Gastrocnemius medialis (tissue), 4 donors: ENCODE measurements around the gene PYGO2. TPM values are rescaled to one million over a fixed set of nuclear protein-coding genes. Genes with fewer than 3 reads are reported as not detected.
"Not testable (repeated sequence)": the region's sequence is repeated elsewhere in the genome, so short reads cannot be mapped to it uniquely, and the experiment has no call there.

Experiments
- ATAC-seq, 2 donors: fragments of 150-250 bp; one replicate each; pipeline ENCODE4 v1.9.1; 2016
- DNase-seq, 2 donors: peaks; one replicate each; pipeline ENCODE4 v3.0.0-alpha.2; 2019
- H3K27ac ChIP-seq, 4 donors: fragments of 200-600 bp; sonication (generic); 1 replicate in 1 of 4; 2 replicates in 3 of 4; pipeline ENCODE4 v1.5.1; 2016 to 2018; ENCODE audit warnings: mild to moderate bottlenecking in 2 of 4, moderate library complexity in 1 of 4
- H3K27me3 ChIP-seq, 3 donors: fragments of 200-600 bp; sonication (generic) in 2 of 3; 1 replicate in 1 of 3; 2 replicates in 2 of 3; pipeline versions ENCODE4 v1.5.1 to v1.6.0; 2016 to 2019; ENCODE audit warnings: mild to moderate bottlenecking in 1 of 3, moderate library complexity in 1 of 3
- H3K36me3 ChIP-seq, 2 donors: fragments of 200-600 bp; sonication (generic) in 1 of 2; one replicate each; pipeline ENCODE4 v1.5.1; 2017 to 2018
- H3K4me1 ChIP-seq, 2 donors: fragments of 200-600 bp; sonication (generic) in 1 of 2; one replicate each; pipeline ENCODE4 v1.5.1; 2016 to 2017; ENCODE audit warnings: mild to moderate bottlenecking in 2 of 2
- H3K4me3 ChIP-seq, 4 donors: fragments of 200-600 bp; sonication (generic) in 3 of 4; 1 replicate in 1 of 4; 2 replicates in 3 of 4; pipeline ENCODE4 v1.5.1; 2016 to 2019; ENCODE audit warnings: mild to moderate bottlenecking in 2 of 4
- H3K9me3 ChIP-seq, 3 donors: fragments of 200-600 bp; sonication (generic) in 2 of 3; 1 replicate in 1 of 3; 2 replicates in 2 of 3; pipeline ENCODE4 v1.5.1; 2016 to 2019
- CTCF ChIP-seq, 5 experiments: fragments of 450-650 bp in 3 of 5; fragments of 200-600 bp in 2 of 5; sonication (generic) in 2 of 5; IDR thresholded peaks in 4 of 5; conservative IDR thresholded peaks in 1 of 5; 1 replicate in 4 of 5; 2 replicates in 1 of 5; pipeline ENCODE4 v1.5.1; 2016 to 2019; ENCODE audit warnings: antibody characterized with exemption in 5 of 5, mild to moderate bottlenecking in 3 of 5, moderate library complexity in 3 of 5
- POLR2A ChIP-seq, 2 donors: fragments of 450-650 bp; IDR thresholded peaks; one replicate each; pipeline ENCODE4 v1.6.1; 2017; ENCODE audit warnings: antibody characterized with exemption in 2 of 2, mild to moderate bottlenecking in 2 of 2, moderate library complexity in 2 of 2
- in situ Hi-C, 4 donors: fragments of 200-750 bp; cut with MboI; loops; one replicate each; pipeline versions ENCODE4 v1.15.0 to v1.8.0; 2017; ENCODE audit warnings: low sequenced_read_pairs in 4 of 4
- intact Hi-C: fragments of 100-400 bp; cut with DNase I; formaldehyde crosslinking; loops from one replicate; pipeline ENCODE4 v1.15.1; 2023; ENCODE audit warnings: low total_unique reads
- total RNA-seq, 4 donors: library from RNA; depleted of rRNA; stranded (reverse); fragments of >200 nt; gene quantifications; one replicate each; pipeline versions ENCODE4 v1.1.0 to v1.2.3, GENCODE V29; 2016

Gene PYGO2
- total RNA-seq, 4 donors from 2014 or later: 12.6 to 22.7 (median 17.8) TPM

- H3K9me3 ChIP-seq: no peaks in the 10 kb centered on the region
- ATAC-seq: no peak
- H3K27me3 ChIP-seq: no peaks in the 10 kb centered on the region
- H3K4me1 ChIP-seq: peaks cover 14 to 27% of the 10 kb centered on the region in 2 donors
- in situ Hi-C loops: no loop called here
- intact Hi-C loops: loop anchor here (2.0 kb wide), 1 partner anchor 18 kb away; no protein-coding TSS in a partner anchor
- no peak for DNase-seq
- peaks cover 0 to under 1% of the 10 kb centered on the region in 2 donors for H3K36me3 ChIP-seq
- H3K27ac ChIP-seq: peak overlapping the region; percentile 65 to 90 (median 83)
- peak overlapping the region; percentile 51 to 86 (median 84) for H3K4me3 ChIP-seq
- TF ChIP-seq POLR2A (IDR thresholded peaks at IDR 0.05): no peak
- TF ChIP-seq CTCF (IDR thresholded peaks at IDR 0.05 in 4 of 5, conservative IDR thresholded peaks at IDR 0.05 in 1 of 5): no peak
Observed at GRCh38 chr1:154982341-154982740, 20.8 kb upstream of the PYGO2 start.

GRCh38 chr1:154978360-154978759 lies 16.8 kb upstream of the PYGO2 start:
- no peak overlapping the region for H3K27ac ChIP-seq
- intact Hi-C loops: no loop called here
- no peaks in the 10 kb centered on the region for H3K27me3 ChIP-seq
- DNase-seq: no peak
- no peak overlapping the region for H3K4me3 ChIP-seq
- TF ChIP-seq POLR2A (IDR thresholded peaks at IDR 0.05) (no peak), CTCF (IDR thresholded peaks at IDR 0.05 in 4 of 5, conservative IDR thresholded peaks at IDR 0.05 in 1 of 5) (no peak)
- in situ Hi-C loops: no loop called here
- H3K9me3 ChIP-seq: no peaks in the 10 kb centered on the region
- H3K36me3 ChIP-seq: no peaks in the 10 kb centered on the region
- peaks cover 21 to 23% of the 10 kb centered on the region in 2 donors for H3K4me1 ChIP-seq
- no peak for ATAC-seq

GRCh38 chr1:154977762-154978161 lies 16.2 kb upstream of the PYGO2 start:
- H3K4me1 ChIP-seq: peaks cover 25 to 27% of the 10 kb centered on the region in 2 donors
- H3K9me3 ChIP-seq, H3K4me3 ChIP-seq, intact Hi-C loops, H3K27ac ChIP-seq, ATAC-seq, in situ Hi-C loops, H3K27me3 ChIP-seq, H3K36me3 ChIP-seq, DNase-seq: not testable (repeated sequence)

GRCh38 chr1:154975409-154976059 lies 14.0 kb upstream of the PYGO2 start:
- Histone ChIP-seq H3K9me3 (no peaks in the 10 kb centered on the region), H3K4me3 (peak overlapping the region; percentile 61 to 75 (median 70)), H3K36me3 (no peaks in the 10 kb centered on the region), H3K4me1 (peaks cover 38 to 42% of the 10 kb centered on the region in 2 donors), H3K27ac (peak overlapping the region; percentile 93 to 96 (median 95)), H3K27me3 (no peaks in the 10 kb centered on the region)
- DNase-seq: no peak
- no peak for TF ChIP-seq POLR2A (IDR thresholded peaks at IDR 0.05)
- no peak for ATAC-seq
- intact Hi-C loops: no loop called here
- in situ Hi-C loops: no loop called here

GRCh38 chr1:154974808-154975408 lies 13.3 kb upstream of the PYGO2 start:
- Histone ChIP-seq H3K9me3 (no peaks in the 10 kb centered on the region), H3K4me1 (peaks cover 42 to 48% of the 10 kb centered on the region in 2 donors), H3K27ac (peak overlapping the region; percentile 93 to 96 (median 95)), H3K36me3 (no peaks in the 10 kb centered on the region), H3K4me3 (peak overlapping the region; percentile 61 to 75 (median 70)), H3K27me3 (no peaks in the 10 kb centered on the region)
- ATAC-seq: peak; percentile 43 to 48
- in situ Hi-C loops (loop anchor here in 1 of 4 donors (25.0 kb wide), 1 partner anchor 87 kb away; the partner anchor contains the start of genes ADAM15 and EFNA4), intact Hi-C loops (loop anchor here (1.0 to 5.0 kb wide), 4 partner anchors 8 to 112 kb away; partner anchors contain the start of genes ADAM15 and FLAD1)
- no peak for TF ChIP-seq CTCF (IDR thresholded peaks at IDR 0.05 in 4 of 5, conservative IDR thresholded peaks at IDR 0.05 in 1 of 5)
- peak; percentile 54 to 59 for TF ChIP-seq POLR2A (IDR thresholded peaks at IDR 0.05)
- DNase-seq: peak; percentile 88 to 89
